Keratinocyte (primary cell): Measurements from ENCODE around the gene MAN1A2. TPM values are rescaled to one million over a fixed set of nuclear protein-coding genes. Genes with fewer than 3 reads are reported as not detected.

Experiments
- DNase-seq: peaks from one replicate; pipeline ENCODE4 v3.0.0-alpha.2; 2011; ENCODE audit warnings: low read depth, missing footprints, low spot score
- FAIRE-seq: peaks from 2 replicates; lab custom pipeline; 2011; peaks lifted over from hg19 to GRCh38; lab: Jason Lieb, UNC
- H2AFZ ChIP-seq: 2 replicates; pipeline ENCODE4 v1.6.0; 2012; ENCODE audit warnings: low read length, control low read depth, inconsistent platforms; ENCODE audit not compliant: control insufficient read depth
- H3K27ac ChIP-seq: 2 replicates; pipeline ENCODE4 v1.5.1; 2011; ENCODE audit warnings: low read length; ENCODE audit not compliant: control insufficient read depth, insufficient read depth
- H3K27me3 ChIP-seq: 3 replicates; pipeline ENCODE4 v1.6.0; 2011; ENCODE audit warnings: low read length; ENCODE audit not compliant: control insufficient read depth, insufficient read depth; ENCODE audit errors: extremely low read depth
- H3K36me3 ChIP-seq, 2 experiments: 2 replicates in 1 of 2; 3 replicates in 1 of 2; pipeline ENCODE4 v1.5.1; 2011; ENCODE audit warnings: low read length in 2 of 2, mild to moderate bottlenecking in 1 of 2; ENCODE audit not compliant: control insufficient read depth in 2 of 2, insufficient read depth in 2 of 2; ENCODE audit errors: extremely low read depth in 1 of 2
- H3K4me1 ChIP-seq: 3 replicates; pipeline ENCODE4 v1.5.1; 2011; ENCODE audit warnings: low read length; ENCODE audit not compliant: control insufficient read depth, insufficient read depth; ENCODE audit errors: extremely low read depth
- H3K4me2 ChIP-seq: 3 replicates; pipeline ENCODE4 v1.6.0; 2011; ENCODE audit warnings: low read depth, low read length; ENCODE audit not compliant: control insufficient read depth, insufficient read depth; ENCODE audit errors: extremely low read depth
- H3K4me3 ChIP-seq, 3 experiments: fragments of 200-600 bp in 1 of 3; sonication (generic) in 1 of 3; 2 replicates in 2 of 3; 3 replicates in 1 of 3; pipeline ENCODE4 v1.5.1; 2011 to 2016; ENCODE audit warnings: low read length in 3 of 3, mild to moderate bottlenecking in 3 of 3, control low read depth in 2 of 3, inconsistent platforms in 1 of 3, low read depth in 1 of 3, mixed read lengths in 1 of 3, mixed run types in 1 of 3, moderate library complexity in 1 of 3; ENCODE audit not compliant: control insufficient read depth in 2 of 3, insufficient read depth in 2 of 3; ENCODE audit errors: extremely low read depth in 1 of 3
- H3K79me2 ChIP-seq: 2 replicates; pipeline ENCODE4 v1.6.0; 2012; ENCODE audit warnings: low read length; ENCODE audit not compliant: control insufficient read depth, insufficient read depth
- H3K9ac ChIP-seq: 3 replicates; pipeline ENCODE4 v1.6.0; 2011; ENCODE audit warnings: low read length; ENCODE audit not compliant: control insufficient read depth, insufficient read depth; ENCODE audit errors: extremely low read depth
- H3K9me1 ChIP-seq: 3 replicates; pipeline ENCODE4 v1.6.0; 2011; ENCODE audit warnings: low read length; ENCODE audit not compliant: control insufficient read depth, insufficient read depth; ENCODE audit errors: extremely low read depth
- H3K9me3 ChIP-seq: 2 replicates; pipeline ENCODE4 v1.5.1; 2012; ENCODE audit warnings: low read depth, low read length; ENCODE audit not compliant: control insufficient read depth
- H4K20me1 ChIP-seq: 3 replicates; pipeline ENCODE4 v1.6.0; 2011; ENCODE audit warnings: low read length; ENCODE audit not compliant: control insufficient read depth, insufficient read depth; ENCODE audit errors: extremely low read depth
- CTCF ChIP-seq, 3 experiments: IDR thresholded peaks in 1 of 3; conservative IDR thresholded peaks in 1 of 3; optimal IDR thresholded peaks in 1 of 3; 2 replicates in 2 of 3; 3 replicates in 1 of 3; pipeline versions ENCODE3 to v1.5.1; 2011; ENCODE audit warnings: low read length in 3 of 3, mild to moderate bottlenecking in 3 of 3, moderate library complexity in 2 of 3, control low read depth in 1 of 3, inconsistent platforms in 1 of 3; ENCODE audit not compliant: insufficient read depth in 2 of 3; ENCODE audit errors: extremely low read depth in 1 of 3
- EZH2 ChIP-seq: IDR thresholded peaks from one replicate; pipeline ENCODE4 v1.6.1; 2012; ENCODE audit warnings: inconsistent platforms, mild to moderate bottlenecking, low read length, moderate library complexity
- dilution Hi-C: fragments of 300-500 bp; cut with MboI; formaldehyde crosslinking; loops from one replicate; pipeline ENCODE4 v1.7.0; 2020; ENCODE audit warnings: low sequenced_read_pairs; ENCODE audit not compliant: extremely low pct_ligation_motif_present
- polyA plus RNA-seq, 5 experiments: library from polyadenylated mRNA; depleted of rRNA in 3 of 5; stranded (reverse) in 3 of 5; stranded (forward) in 1 of 5; unstranded in 1 of 5; fragments of >200 nt; gene quantifications; 1 replicate in 1 of 5; 2 replicates in 3 of 5; 3 replicates in 1 of 5; pipeline versions ENCODE4 v1.2.1 to v1.2.3, GENCODE V29; 2011 to 2012; ENCODE audit warnings: missing spikeins in 2 of 5, low read depth in 1 of 5, low replicate concordance in 1 of 5

The MAN1A2 gene
- polyA plus RNA-seq, 1 donor (not counting 4 experiments of a cell fraction or from before 2014, with no cell fraction given), result 19.0 TPM

GRCh38 chr1:117318426-117318825 lies 48.8 kb upstream of the MAN1A2 start:
- Histone ChIP-seq H3K4me3 (no peak overlapping the region), H3K4me2 (no peak overlapping the region), H3K36me3 (no peaks in the 10 kb centered on the region), H3K27me3 (peaks cover 12% of the 10 kb centered on the region), H3K27ac (no peak overlapping the region), H3K4me1 (no peaks in the 10 kb centered on the region), H4K20me1 (no peaks in the 10 kb centered on the region), H3K9me3 (no peaks in the 10 kb centered on the region), H3K9me1 (no peaks in the 10 kb centered on the region), H2AFZ (no peak overlapping the region), H3K79me2 (no peaks in the 10 kb centered on the region), H3K9ac (no peak overlapping the region)
- no peak for FAIRE-seq
- no peak for DNase-seq
- TF ChIP-seq CTCF (optimal IDR thresholded peaks at IDR 0.05 in 1 of 3, IDR thresholded peaks at IDR 0.05 in 1 of 3, conservative IDR thresholded peaks at IDR 0.05 in 1 of 3; ENCODE audit: extremely low read depth in 1 of 3, insufficient read depth in 2 of 3, low read length in 3 of 3), result no peak
- no peak for TF ChIP-seq EZH2
- dilution Hi-C loops, result no loop called here

GRCh38 chr1:117320515-117320914 lies 46.7 kb upstream of the MAN1A2 start:
- H3K27me3 ChIP-seq, result peaks cover 18% of the 10 kb centered on the region
- no peak for DNase-seq
- H3K27ac ChIP-seq, result no peak overlapping the region
- FAIRE-seq, result no peak
- no peaks in the 10 kb centered on the region for H3K9me1 ChIP-seq
- dilution Hi-C loops, result no loop called here
- no peaks in the 10 kb centered on the region for H3K9me3 ChIP-seq
- H2AFZ ChIP-seq, result no peak overlapping the region
- no peak for TF ChIP-seq EZH2
- TF ChIP-seq CTCF (optimal IDR thresholded peaks at IDR 0.05 in 1 of 3, IDR thresholded peaks at IDR 0.05 in 1 of 3, conservative IDR thresholded peaks at IDR 0.05 in 1 of 3; ENCODE audit: extremely low read depth in 1 of 3, insufficient read depth in 2 of 3, low read length in 3 of 3), result no peak
- no peaks in the 10 kb centered on the region for H3K79me2 ChIP-seq
- no peaks in the 10 kb centered on the region for H3K4me1 ChIP-seq
- H4K20me1 ChIP-seq, result no peaks in the 10 kb centered on the region
- no peaks in the 10 kb centered on the region for H3K36me3 ChIP-seq
- H3K9ac ChIP-seq, result no peak overlapping the region
- no peak overlapping the region for H3K4me3 ChIP-seq
- no peak overlapping the region for H3K4me2 ChIP-seq
